GM23248 (cell line): ENCODE results near the gene SEMA4D. TPM values are rescaled to one million over a fixed set of nuclear protein-coding genes. Genes with fewer than 3 reads are reported as not detected.

ENCODE experiments used
- DNase-seq: peaks from one replicate; pipeline ENCODE4 v3.0.0-alpha.2; 2015
- H2AFZ ChIP-seq: fragments of 200-600 bp; sonication (generic); 2 replicates; pipeline ENCODE4 v1.6.1; 2016; ENCODE audit warnings: antibody characterized with exemption
- H3F3A ChIP-seq: fragments of 200-600 bp; sonication (generic); 2 replicates; pipeline ENCODE4 v1.6.1; 2016; ENCODE audit warnings: mild to moderate bottlenecking, antibody characterized with exemption, mixed run types; ENCODE audit not compliant: insufficient read depth
- H3K27ac ChIP-seq: fragments of 200-600 bp; sonication (generic); 2 replicates; pipeline ENCODE4 v1.5.1; 2016; ENCODE audit warnings: mild to moderate bottlenecking
- H3K27me3 ChIP-seq: fragments of 200-600 bp; sonication (generic); replicated peaks from 2 replicates; pipeline ENCODE4 v1.6.1; 2016; ENCODE audit warnings: mild to moderate bottlenecking; ENCODE audit not compliant: insufficient read depth
- H3K36me3 ChIP-seq: fragments of 200-600 bp; sonication (generic); 2 replicates; pipeline ENCODE4 v1.6.1; 2016; ENCODE audit warnings: low read depth, mild to moderate bottlenecking
- H3K4me1 ChIP-seq: fragments of 200-600 bp; sonication (generic); 2 replicates; pipeline ENCODE4 v1.6.1; 2016; ENCODE audit warnings: mild to moderate bottlenecking; ENCODE audit not compliant: insufficient read depth
- H3K4me2 ChIP-seq: fragments of 200-600 bp; sonication (generic); one replicate; pipeline ENCODE4 v1.6.1; 2016; ENCODE audit warnings: mild to moderate bottlenecking; ENCODE audit not compliant: unreplicated experiment
- H3K4me3 ChIP-seq: fragments of 200-600 bp; sonication (generic); 2 replicates; pipeline ENCODE4 v1.5.1; 2016; ENCODE audit warnings: mild to moderate bottlenecking
- H3K79me2 ChIP-seq: fragments of 200-600 bp; sonication (generic); 2 replicates; pipeline ENCODE4 v1.6.1; 2016; ENCODE audit warnings: mild to moderate bottlenecking; ENCODE audit not compliant: insufficient read depth
- H3K9ac ChIP-seq: fragments of 200-600 bp; sonication (generic); 2 replicates; pipeline ENCODE4 v1.6.1; 2016; ENCODE audit warnings: mild to moderate bottlenecking
- H3K9me2 ChIP-seq: fragments of 200-600 bp; sonication (generic); 2 replicates; pipeline ENCODE4 v1.6.1; 2016; ENCODE audit warnings: mixed run types, mild to moderate bottlenecking, moderate library complexity; ENCODE audit not compliant: insufficient read depth
- H3K9me3 ChIP-seq: fragments of 200-600 bp; sonication (generic); one replicate; pipeline ENCODE4 v1.6.1; 2017; ENCODE audit warnings: low read depth
- H4K20me1 ChIP-seq: fragments of 200-600 bp; sonication (generic); 2 replicates; pipeline ENCODE4 v1.6.0; 2016; ENCODE audit not compliant: insufficient read depth
- EZH2 ChIP-seq: fragments of 200-600 bp; sonication (generic); IDR thresholded peaks from 2 replicates; pipeline ENCODE4 v1.6.1; 2018; ENCODE audit warnings: antibody characterized with exemption, mild to moderate bottlenecking; ENCODE audit not compliant: insufficient read depth, poor library complexity, severe bottlenecking
- EZH2phosphoT487 ChIP-seq: fragments of 200-600 bp; sonication (generic); IDR thresholded peaks from 2 replicates; pipeline ENCODE4 v1.6.1; 2018; ENCODE audit warnings: antibody characterized with exemption, moderate library complexity, mild to moderate bottlenecking, low read depth; ENCODE audit not compliant: insufficient read depth
- WGBS, 2 experiments: methylation state at CpG; one replicate each; pipeline ENCODE4 v1.1.6; 2015 to 2017; ENCODE audit warnings: low lambda C conversion rate in 2 of 2, low coverage in 1 of 2; ENCODE audit errors: missing lambda C conversion rate in 2 of 2; 5-methylcytosine and 5-hydroxymethylcytosine counted together
- in situ Hi-C: fragments of 300-500 bp; cut with MboI; formaldehyde crosslinking; loops from 2 replicates; pipeline ENCODE4 v1.15.0; 2020
- polyA plus RNA-seq: library from polyadenylated mRNA; unstranded; fragments of >200 nt; fragmentation: Nextera tagmentation; extraction: Ambion mirVana; gene quantifications from 2 replicates; pipeline ENCODE4 v1.2.1, GENCODE V29; 2016
- total RNA-seq: library from RNA; depleted of rRNA; stranded (reverse); fragments of >200 nt; shearing (Covaris generic); gene quantifications from 2 replicates; pipeline ENCODE4 v1.2.3, GENCODE V29; 2014

The SEMA4D gene
- total and polyA plus RNA-seq, 2 experiments from 2014 or later: 0.11 TPM

DNA sequence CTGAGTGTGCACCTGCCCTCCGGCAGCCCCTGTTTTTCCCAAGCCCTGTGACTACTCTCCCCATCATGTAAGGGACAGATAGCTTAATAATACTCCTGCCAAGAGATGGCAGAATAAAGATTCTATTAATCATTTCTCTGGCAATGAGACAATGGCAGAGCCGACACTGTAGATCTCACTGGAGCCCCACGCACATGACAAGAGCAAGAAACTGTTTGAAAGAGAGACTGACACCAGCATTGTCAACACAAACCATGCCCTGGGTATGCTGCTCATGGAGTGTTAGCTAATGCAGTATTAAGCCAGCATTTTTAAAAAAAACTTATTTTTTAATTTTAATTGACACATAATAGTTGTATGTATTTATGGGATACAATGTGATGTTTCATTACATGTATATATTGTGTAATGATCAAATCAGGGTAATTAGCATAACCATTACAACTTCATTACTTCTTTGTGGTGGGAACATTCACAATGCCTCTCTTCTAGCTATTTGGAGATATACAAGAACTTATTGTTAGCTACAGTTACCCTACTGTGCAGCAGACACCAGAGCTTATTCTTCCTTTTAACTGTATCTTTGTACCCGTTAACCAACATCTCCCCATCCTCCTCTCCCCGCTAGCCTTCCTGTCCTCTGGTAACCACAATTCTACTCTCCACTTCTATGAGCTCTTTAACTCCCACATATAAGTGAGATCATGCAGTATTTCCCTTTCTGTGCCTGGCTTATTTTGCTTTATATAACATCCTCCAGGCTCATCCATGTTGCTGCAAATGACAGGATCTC lies 31.5 kb upstream of the SEMA4D start:
- Histone ChIP-seq H3K36me3 (no peaks in the 10 kb centered on the region), H3F3A (no peaks in the 10 kb centered on the region), H4K20me1 (no peaks in the 10 kb centered on the region), H3K4me2 (no peak overlapping the region), H3K27me3 (no peaks in the 10 kb centered on the region), H3K9ac (no peak overlapping the region), H3K4me1 (no peaks in the 10 kb centered on the region), H3K9me3 (no peaks in the 10 kb centered on the region), H3K4me3 (no peak overlapping the region), H3K27ac (no peak overlapping the region), H3K79me2 (no peaks in the 10 kb centered on the region), H3K9me2 (no peaks in the 10 kb centered on the region), H2AFZ (no peak overlapping the region)
- in situ Hi-C loops: no loop called here
- DNase-seq: no peak
- 22 to 26% methylated on average over 5 of the region's 5 CpGs for WGBS, 2 experiments
- TF ChIP-seq EZH2 (no peak), EZH2phosphoT487 (no peak)

DNA sequence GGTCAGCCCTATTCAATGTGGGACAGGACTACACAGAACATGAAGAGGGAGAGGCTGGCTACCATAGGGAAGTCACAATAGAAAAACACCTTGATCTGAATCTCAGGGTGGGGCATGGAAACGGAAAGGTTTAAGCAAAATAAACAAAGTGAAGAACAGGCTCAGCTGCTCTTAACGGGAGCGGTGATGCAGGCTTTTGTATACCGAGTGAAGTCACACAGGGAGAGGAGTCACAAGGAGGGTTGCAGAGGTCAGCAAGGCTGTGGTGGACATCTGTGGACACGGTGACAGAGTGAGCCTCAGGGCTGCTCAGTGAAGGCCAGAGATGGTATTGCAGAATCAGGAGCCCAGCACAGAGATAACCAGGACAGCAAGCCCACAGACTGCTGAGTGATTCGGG lies 30.6 kb upstream of the SEMA4D start:
- H3K9ac ChIP-seq: no peak overlapping the region
- no peaks in the 10 kb centered on the region for H4K20me1 ChIP-seq
- H3K4me1 ChIP-seq: no peaks in the 10 kb centered on the region
- no peak overlapping the region for H3K4me3 ChIP-seq
- no peak overlapping the region for H3K4me2 ChIP-seq
- 52 to 53% methylated on average over 6 of the region's 6 CpGs for WGBS, 2 experiments
- in situ Hi-C loops: no loop called here
- no peak overlapping the region for H3K27ac ChIP-seq
- no peak for DNase-seq
- H3K9me3 ChIP-seq: no peaks in the 10 kb centered on the region
- H3K9me2 ChIP-seq: no peaks in the 10 kb centered on the region
- no peak overlapping the region for H2AFZ ChIP-seq
- TF ChIP-seq EZH2phosphoT487 (no peak), EZH2 (no peak)
- H3F3A ChIP-seq: no peaks in the 10 kb centered on the region
- H3K79me2 ChIP-seq: no peaks in the 10 kb centered on the region
- H3K27me3 ChIP-seq: no peaks in the 10 kb centered on the region
- no peaks in the 10 kb centered on the region for H3K36me3 ChIP-seq

DNA sequence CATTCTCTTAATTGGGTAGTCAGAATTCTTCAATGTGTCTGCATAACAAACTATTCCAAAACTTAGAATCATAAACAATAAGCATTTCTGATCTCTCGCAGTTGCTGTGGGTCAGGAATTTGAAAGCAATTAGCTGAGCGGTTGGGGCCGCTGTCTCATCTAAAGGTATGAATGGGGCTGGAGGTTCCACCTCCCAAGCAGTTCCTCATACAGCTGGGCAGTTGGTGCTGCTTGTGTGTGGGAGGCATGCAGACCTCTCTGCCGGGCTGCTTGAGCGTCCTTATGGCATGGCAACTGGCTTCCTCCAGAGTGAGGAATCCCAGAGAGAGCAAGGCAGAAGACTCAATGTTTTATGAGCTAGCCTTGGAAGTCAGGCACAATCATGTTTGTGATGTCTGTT lies 30.2 kb upstream of the SEMA4D start:
- in situ Hi-C loops: no loop called here
- H3K9me2 ChIP-seq: no peaks in the 10 kb centered on the region
- H4K20me1 ChIP-seq: no peaks in the 10 kb centered on the region
- H3K27ac ChIP-seq: no peak overlapping the region
- H3K36me3 ChIP-seq: no peaks in the 10 kb centered on the region
- WGBS, 2 experiments: 84 to 90% methylated on average over 5 of the region's 5 CpGs
- no peaks in the 10 kb centered on the region for H3F3A ChIP-seq
- H3K4me2 ChIP-seq: no peak overlapping the region
- no peaks in the 10 kb centered on the region for H3K9me3 ChIP-seq
- H3K27me3 ChIP-seq: no peaks in the 10 kb centered on the region
- TF ChIP-seq EZH2phosphoT487: no peak
- no peak for TF ChIP-seq EZH2
- no peak overlapping the region for H3K4me3 ChIP-seq
- H3K9ac ChIP-seq: no peak overlapping the region
- DNase-seq: no peak
- H3K4me1 ChIP-seq: no peaks in the 10 kb centered on the region
- H2AFZ ChIP-seq: no peak overlapping the region
- H3K79me2 ChIP-seq: no peaks in the 10 kb centered on the region

DNA sequence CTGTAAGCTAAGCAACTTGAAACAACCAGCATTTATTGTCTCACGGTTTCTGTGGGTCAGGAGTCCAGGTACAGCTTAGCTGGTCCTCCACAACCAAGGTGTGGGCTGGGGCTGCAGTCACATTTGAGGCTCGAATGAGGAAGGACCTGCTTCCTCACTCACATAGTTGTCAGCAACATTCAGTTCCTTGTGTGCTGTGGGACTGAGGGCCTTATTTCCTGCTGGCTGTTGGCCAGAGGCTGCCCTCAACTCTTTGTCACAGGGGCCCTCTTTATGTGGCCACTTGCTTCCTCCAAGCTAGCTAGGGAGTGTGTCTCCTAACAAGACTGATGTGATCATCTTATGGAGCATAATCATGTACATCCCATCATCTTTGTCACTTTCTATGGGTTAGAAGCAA lies 29.2 kb upstream of the SEMA4D start:
- no peaks in the 10 kb centered on the region for H3K36me3 ChIP-seq
- H3K9ac ChIP-seq: no peak overlapping the region
- H3K4me1 ChIP-seq: no peaks in the 10 kb centered on the region
- no peak overlapping the region for H2AFZ ChIP-seq
- no peak overlapping the region for H3K27ac ChIP-seq
- no peaks in the 10 kb centered on the region for H3K9me3 ChIP-seq
- no peaks in the 10 kb centered on the region for H3F3A ChIP-seq
- no peaks in the 10 kb centered on the region for H3K9me2 ChIP-seq
- no peaks in the 10 kb centered on the region for H3K79me2 ChIP-seq
- no peak for TF ChIP-seq EZH2phosphoT487
- TF ChIP-seq EZH2: no peak
- H3K4me3 ChIP-seq: no peak overlapping the region
- DNase-seq: no peak
- no peaks in the 10 kb centered on the region for H4K20me1 ChIP-seq
- in situ Hi-C loops: no loop called here
- WGBS, 2 experiments: 18 to 19% methylated on average over 2 of the region's 2 CpGs
- H3K4me2 ChIP-seq: no peak overlapping the region
- no peaks in the 10 kb centered on the region for H3K27me3 ChIP-seq

DNA sequence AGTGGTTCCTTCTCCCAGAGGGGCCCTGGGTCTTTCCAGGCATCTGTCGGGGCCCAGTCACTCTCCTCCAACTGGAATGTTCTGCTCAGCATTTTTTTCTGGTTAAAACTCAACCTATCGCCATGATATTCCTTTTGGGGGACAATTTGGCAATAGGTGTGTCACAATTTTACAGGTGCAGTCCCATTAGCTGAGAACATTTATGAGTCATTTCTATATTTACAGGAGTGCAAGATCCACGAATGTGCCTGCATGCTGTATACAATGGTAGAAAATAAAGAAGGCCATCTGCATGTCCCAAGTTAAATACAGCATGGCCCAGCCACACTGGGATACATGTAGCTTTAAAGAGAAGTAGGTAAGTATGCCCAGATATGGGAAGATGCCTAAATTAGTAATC lies 28.8 kb upstream of the SEMA4D start:
- in situ Hi-C loops: no loop called here
- H3K9me3 ChIP-seq: no peaks in the 10 kb centered on the region
- 33 to 34% methylated on average over 3 of the region's 3 CpGs for WGBS, 2 experiments

More for the DNA sequence above, 28.8 kb upstream of the SEMA4D start:
- Histone ChIP-seq H4K20me1 (no peaks in the 10 kb centered on the region), H3K36me3 (no peaks in the 10 kb centered on the region), H3K27ac (no peak overlapping the region), H3K4me2 (no peak overlapping the region), H3K9me2 (no peaks in the 10 kb centered on the region), H3K27me3 (no peaks in the 10 kb centered on the region), H3K4me1 (no peaks in the 10 kb centered on the region), H2AFZ (no peak overlapping the region), H3K4me3 (no peak overlapping the region), H3K79me2 (no peaks in the 10 kb centered on the region), H3F3A (no peaks in the 10 kb centered on the region), H3K9ac (no peak overlapping the region)
- TF ChIP-seq EZH2phosphoT487 (no peak), EZH2 (no peak)
- no peak for DNase-seq
